IMR-90 (cell line): Measurements from ENCODE around the gene IAPP. TPM values are rescaled to one million over a fixed set of nuclear protein-coding genes. Genes with fewer than 3 reads are reported as not detected.

ENCODE experiments used
- ATAC-seq: fragments of 200-7000 bp; cut with Tn5 transposase; 2 replicates; pipeline ENCODE4 v1.9.1; 2020; ENCODE audit warnings: low read depth, mild to moderate bottlenecking, moderate library complexity
- BruUV-seq: library from RNA; stranded (reverse); fragments of 400-500 nt; replicated peaks from 2 replicates; lab custom pipeline; 2021; lab: Mats Ljungman, UMichigan
- CTCF ChIA-PET: fragments of 300-600 bp; formaldehyde crosslinking; extraction: SDS; loops from one replicate; lab custom pipeline; 2021; ENCODE audit warnings: antibody characterized with exemption; lab: Yijun Ruan, JAX
- POLR2A ChIA-PET: fragments of 300-600 bp; sonication (Branson Sonifier 250); formaldehyde crosslinking; loops from one replicate; lab custom pipeline; 2022; ENCODE audit warnings: antibody characterized with exemption; ENCODE audit not compliant: unreplicated experiment; lab: Charles Lee
- DNase-seq: peaks from one replicate; pipeline ENCODE4 v3.0.0; 2013
- H2AFZ ChIP-seq: replicated peaks from 2 replicates; pipeline ENCODE3; 2013; ENCODE audit warnings: low read length, mild to moderate bottlenecking; ENCODE audit not compliant: poor library complexity
- H2AK5ac ChIP-seq: 2 replicates; pipeline ENCODE4 v1.6.1; 2013; ENCODE audit warnings: low read depth, low read length, inconsistent platforms
- H2AK9ac ChIP-seq: replicated peaks from 2 replicates; pipeline ENCODE3; 2013; ENCODE audit warnings: mild to moderate bottlenecking, low read depth, low read length, moderate library complexity; ENCODE audit not compliant: poor library complexity
- H2BK120ac ChIP-seq: 2 replicates; pipeline ENCODE4 v1.6.1; 2013; ENCODE audit warnings: low read depth, low read length, inconsistent platforms
- H2BK15ac ChIP-seq: 3 replicates; pipeline ENCODE4 v1.6.1; 2013; ENCODE audit warnings: low read depth, low read length, inconsistent platforms
- H2BK20ac ChIP-seq: 2 replicates; pipeline ENCODE4 v1.6.1; 2013; ENCODE audit warnings: low read depth, mild to moderate bottlenecking, inconsistent platforms, low read length, moderate library complexity
- H2BK5ac ChIP-seq: 2 replicates; pipeline ENCODE4 v1.6.1; 2013; ENCODE audit warnings: mild to moderate bottlenecking, low read depth, low read length, inconsistent platforms; ENCODE audit not compliant: poor library complexity, severe bottlenecking
- H3K14ac ChIP-seq: replicated peaks from 2 replicates; pipeline ENCODE4 v1.6.1; 2013; ENCODE audit warnings: low read depth, low read length, inconsistent platforms
- H3K18ac ChIP-seq: 2 replicates; pipeline ENCODE4 v1.6.1; 2013; ENCODE audit warnings: low read depth, low read length, control low read depth
- H3K23ac ChIP-seq: 2 replicates; pipeline ENCODE4 v1.6.1; 2013; ENCODE audit warnings: low read depth, low read length, inconsistent platforms
- H3K27ac ChIP-seq: 2 replicates; pipeline ENCODE4 v1.5.1; 2013; ENCODE audit warnings: mild to moderate bottlenecking, control low read depth, low read length; ENCODE audit not compliant: insufficient read depth
- H3K27me3 ChIP-seq: 2 replicates; pipeline ENCODE4 v1.6.1; 2013; ENCODE audit warnings: low read length; ENCODE audit not compliant: control insufficient read depth, insufficient read depth
- H3K36me3 ChIP-seq: 2 replicates; pipeline ENCODE4 v1.6.1; 2013; ENCODE audit warnings: low read length, mixed read lengths; ENCODE audit not compliant: control insufficient read depth, insufficient read depth
- H3K4ac ChIP-seq: 2 replicates; pipeline ENCODE4 v1.6.1; 2013; ENCODE audit warnings: low read depth, low read length, inconsistent platforms
- H3K4me1 ChIP-seq: 2 replicates; pipeline ENCODE4 v1.6.1; 2013; ENCODE audit warnings: low read length, mixed read lengths; ENCODE audit not compliant: control insufficient read depth, insufficient read depth
- H3K4me2 ChIP-seq: 2 replicates; pipeline ENCODE4 v1.6.1; 2013; ENCODE audit warnings: low read depth, mild to moderate bottlenecking, control low read depth, low read length, moderate library complexity
- H3K4me3 ChIP-seq: 2 replicates; pipeline ENCODE4 v1.5.1; 2013; ENCODE audit warnings: low read depth, mild to moderate bottlenecking, control low read depth, low read length, moderate library complexity; ENCODE audit not compliant: insufficient read depth
- H3K56ac ChIP-seq: 2 replicates; pipeline ENCODE4 v1.6.1; 2013; ENCODE audit warnings: low read length, inconsistent platforms; ENCODE audit not compliant: insufficient read depth; ENCODE audit errors: extremely low read depth
- H3K79me1 ChIP-seq, 2 experiments: 2 replicates each; pipeline ENCODE4 v1.6.1; 2013; ENCODE audit warnings: low read length in 2 of 2, inconsistent platforms in 1 of 2, low read depth in 1 of 2
- H3K9ac ChIP-seq: 2 replicates; pipeline ENCODE4 v1.6.1; 2013; ENCODE audit warnings: low read depth, low read length, control low read depth
- H3K9me1 ChIP-seq: 2 replicates; pipeline ENCODE4 v1.6.1; 2013; ENCODE audit warnings: low read length, inconsistent platforms; ENCODE audit not compliant: insufficient read depth
- H3K9me3 ChIP-seq: 2 replicates; pipeline ENCODE4 v1.6.1; 2013; ENCODE audit warnings: low read length; ENCODE audit not compliant: control insufficient read depth, insufficient read depth
- H4K20me1 ChIP-seq: 2 replicates; pipeline ENCODE4 v1.6.1; 2013; ENCODE audit warnings: low read length, inconsistent platforms; ENCODE audit not compliant: insufficient read depth
- H4K5ac ChIP-seq: 2 replicates; pipeline ENCODE4 v1.6.1; 2013; ENCODE audit warnings: mild to moderate bottlenecking, low read depth, low read length, control low read depth
- H4K8ac ChIP-seq, 2 experiments: 2 replicates each; pipeline ENCODE4 v1.6.1; 2013; ENCODE audit warnings: low read depth in 2 of 2, low read length in 2 of 2, control low read depth in 1 of 2, inconsistent platforms in 1 of 2
- H4K91ac ChIP-seq: 2 replicates; pipeline ENCODE4 v1.6.1; 2013; ENCODE audit warnings: low read depth, low read length, inconsistent platforms; ENCODE audit not compliant: insufficient read depth
- BHLHE40 ChIP-seq: fragments of 150-350 bp; IDR thresholded peaks from 2 replicates; pipeline ENCODE4 v1.6.1; 2016; ENCODE audit warnings: mild to moderate bottlenecking, low read depth, low read length
- CEBPB ChIP-seq: IDR thresholded peaks from 2 replicates; pipeline ENCODE4 v1.6.1; 2012; ENCODE audit warnings: low read depth, low read length, improper control_type of control experiment
- CHD1 ChIP-seq: IDR thresholded peaks from 2 replicates; pipeline ENCODE4 v1.6.1; 2012; ENCODE audit warnings: low read depth, low read length, improper control_type of control experiment
- FOS ChIP-seq: fragments of 150-350 bp; IDR thresholded peaks from 2 replicates; pipeline ENCODE4 v1.6.1; 2016; ENCODE audit warnings: low read depth, low read length
- MAFK ChIP-seq: IDR thresholded peaks from 2 replicates; pipeline ENCODE4 v1.6.1; 2012; ENCODE audit warnings: low read depth, low read length, improper control_type of control experiment
- MAZ ChIP-seq: IDR thresholded peaks from 2 replicates; pipeline ENCODE4 v1.6.1; 2012; ENCODE audit warnings: low read depth, mild to moderate bottlenecking, low read length, improper control_type of control experiment, moderate library complexity, borderline replicate concordance
- MXI1 ChIP-seq: IDR thresholded peaks from 2 replicates; pipeline ENCODE4 v1.6.1; 2012; ENCODE audit warnings: low read depth, mild to moderate bottlenecking, low read length, moderate library complexity, borderline replicate concordance
- NFE2L2 ChIP-seq: fragments of 150-350 bp; IDR thresholded peaks from 2 replicates; pipeline ENCODE4 v1.6.1; 2016; ENCODE audit warnings: low read depth, mild to moderate bottlenecking, low read length
- POLR2A ChIP-seq: IDR thresholded peaks from 2 replicates; pipeline ENCODE4 v1.6.1; 2012; ENCODE audit warnings: mild to moderate bottlenecking, low read depth, low read length
- RAD21 ChIP-seq: IDR thresholded peaks from 2 replicates; pipeline ENCODE4 v1.6.1; 2012; ENCODE audit warnings: low read length, improper control_type of control experiment
- RCOR1 ChIP-seq: IDR thresholded peaks from 2 replicates; pipeline ENCODE4 v1.6.1; 2012; ENCODE audit warnings: mild to moderate bottlenecking, low read length, improper control_type of control experiment; ENCODE audit not compliant: insufficient replicate concordance
- SMC3 ChIP-seq: fragments of 150-350 bp; IDR thresholded peaks from 2 replicates; pipeline ENCODE4 v1.6.1; 2016; ENCODE audit warnings: low read depth, mild to moderate bottlenecking, antibody characterized with exemption, low read length, moderate library complexity
- WGBS, 2 experiments: methylation state at CpG; one replicate each; pipeline versions ENCODE4 v1.1.5 to v1.1.7; 2013; ENCODE audit warnings: missing lambda C conversion rate in 2 of 2; ENCODE audit not compliant: insufficient read length in 1 of 2; ENCODE audit errors: extremely low coverage in 2 of 2; 5-methylcytosine and 5-hydroxymethylcytosine counted together
- dilution Hi-C: fragments of 300-500 bp; cut with HindIII; formaldehyde crosslinking; loops from one replicate; pipeline ENCODE4 v1.14.3; 2018; ENCODE audit warnings: low sequenced_read_pairs; ENCODE audit not compliant: unreplicated experiment
- in situ Hi-C: fragments of 300-500 bp; cut with MboI; formaldehyde crosslinking; loops from 3 replicates; pipeline ENCODE4 v1.14.3; 2019; ENCODE audit warnings: low sequenced_read_pairs, inconsistent platforms, mixed read lengths
- intact Hi-C: fragments of 100-400 bp; cut with micrococcal nuclease; formaldehyde crosslinking; loops from 2 replicates; pipeline ENCODE4 v1.10.0; 2022
- polyA plus RNA-seq, 3 experiments: library from polyadenylated mRNA; depleted of rRNA; stranded (reverse); fragments of >200 nt; gene quantifications; 2 replicates each; pipeline ENCODE4 v1.2.3, GENCODE V29; 2012; ENCODE audit warnings: low replicate concordance in 1 of 3
- total RNA-seq: library from RNA; depleted of rRNA; stranded (reverse); fragments of >200 nt; gene quantifications from 2 replicates; pipeline ENCODE4 v1.2.3, GENCODE V29; 2012
- TF ChIP-seq, protein P1 (sequence below): fragments of 150-350 bp; IDR thresholded peaks from 2 replicates; pipeline ENCODE4 v1.6.1; 2017; ENCODE audit warnings: mild to moderate bottlenecking, antibody characterized with exemption, low read length, low read depth
- TF ChIP-seq, protein P2 (sequence below): fragments of 150-350 bp; IDR thresholded peaks from 2 replicates; pipeline ENCODE4 v1.6.1; 2016; ENCODE audit warnings: low read depth, mild to moderate bottlenecking, low read length, moderate library complexity, borderline replicate concordance
- TF ChIP-seq, protein P3 (sequence below): conservative IDR thresholded peaks from 2 replicates; pipeline ENCODE4 v1.5.1; 2012; ENCODE audit warnings: mild to moderate bottlenecking, low read depth, low read length, improper control_type of control experiment

IAPP gene
- total and polyA plus RNA-seq, 2 of the 4 experiments (the other 2 are of a cell fraction): not detected

GRCh38 chr12:21387174-21387573 lies 14.5 kb downstream of the IAPP start:
- no peak overlapping the region for H2AFZ ChIP-seq
- intact Hi-C loops: no loop called here
- H3K27ac ChIP-seq: no peak overlapping the region
- in situ Hi-C loops: no loop called here
- H4K8ac ChIP-seq: no peak overlapping the region
- no peak overlapping the region for H4K5ac ChIP-seq
- H3K4me2 ChIP-seq: no peak overlapping the region
- H3K36me3 ChIP-seq: no peaks in the 10 kb centered on the region
- no peaks in the 10 kb centered on the region for H4K20me1 ChIP-seq
- TF ChIP-seq, protein P1, sequence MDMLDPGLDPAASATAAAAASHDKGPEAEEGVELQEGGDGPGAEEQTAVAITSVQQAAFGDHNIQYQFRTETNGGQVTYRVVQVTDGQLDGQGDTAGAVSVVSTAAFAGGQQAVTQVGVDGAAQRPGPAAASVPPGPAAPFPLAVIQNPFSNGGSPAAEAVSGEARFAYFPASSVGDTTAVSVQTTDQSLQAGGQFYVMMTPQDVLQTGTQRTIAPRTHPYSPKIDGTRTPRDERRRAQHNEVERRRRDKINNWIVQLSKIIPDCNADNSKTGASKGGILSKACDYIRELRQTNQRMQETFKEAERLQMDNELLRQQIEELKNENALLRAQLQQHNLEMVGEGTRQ: no peak
- TF ChIP-seq POLR2A: no peak
- TF ChIP-seq, protein P2, sequence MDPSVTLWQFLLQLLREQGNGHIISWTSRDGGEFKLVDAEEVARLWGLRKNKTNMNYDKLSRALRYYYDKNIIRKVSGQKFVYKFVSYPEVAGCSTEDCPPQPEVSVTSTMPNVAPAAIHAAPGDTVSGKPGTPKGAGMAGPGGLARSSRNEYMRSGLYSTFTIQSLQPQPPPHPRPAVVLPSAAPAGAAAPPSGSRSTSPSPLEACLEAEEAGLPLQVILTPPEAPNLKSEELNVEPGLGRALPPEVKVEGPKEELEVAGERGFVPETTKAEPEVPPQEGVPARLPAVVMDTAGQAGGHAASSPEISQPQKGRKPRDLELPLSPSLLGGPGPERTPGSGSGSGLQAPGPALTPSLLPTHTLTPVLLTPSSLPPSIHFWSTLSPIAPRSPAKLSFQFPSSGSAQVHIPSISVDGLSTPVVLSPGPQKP: no peak
- TF ChIP-seq CEBPB: no peak
- TF ChIP-seq RCOR1: no peak
- TF ChIP-seq BHLHE40: no peak
- TF ChIP-seq SMC3: no peak
- no peak for TF ChIP-seq MAZ
- TF ChIP-seq RAD21: no peak
- no peak for TF ChIP-seq NFE2L2
- no peak for TF ChIP-seq MAFK
- no peak for TF ChIP-seq MXI1
- no peak for TF ChIP-seq FOS
- no peak for TF ChIP-seq CHD1
- TF ChIP-seq, protein P3, sequence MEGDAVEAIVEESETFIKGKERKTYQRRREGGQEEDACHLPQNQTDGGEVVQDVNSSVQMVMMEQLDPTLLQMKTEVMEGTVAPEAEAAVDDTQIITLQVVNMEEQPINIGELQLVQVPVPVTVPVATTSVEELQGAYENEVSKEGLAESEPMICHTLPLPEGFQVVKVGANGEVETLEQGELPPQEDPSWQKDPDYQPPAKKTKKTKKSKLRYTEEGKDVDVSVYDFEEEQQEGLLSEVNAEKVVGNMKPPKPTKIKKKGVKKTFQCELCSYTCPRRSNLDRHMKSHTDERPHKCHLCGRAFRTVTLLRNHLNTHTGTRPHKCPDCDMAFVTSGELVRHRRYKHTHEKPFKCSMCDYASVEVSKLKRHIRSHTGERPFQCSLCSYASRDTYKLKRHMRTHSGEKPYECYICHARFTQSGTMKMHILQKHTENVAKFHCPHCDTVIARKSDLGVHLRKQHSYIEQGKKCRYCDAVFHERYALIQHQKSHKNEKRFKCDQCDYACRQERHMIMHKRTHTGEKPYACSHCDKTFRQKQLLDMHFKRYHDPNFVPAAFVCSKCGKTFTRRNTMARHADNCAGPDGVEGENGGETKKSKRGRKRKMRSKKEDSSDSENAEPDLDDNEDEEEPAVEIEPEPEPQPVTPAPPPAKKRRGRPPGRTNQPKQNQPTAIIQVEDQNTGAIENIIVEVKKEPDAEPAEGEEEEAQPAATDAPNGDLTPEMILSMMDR: no peak
- H3K18ac ChIP-seq: no peak overlapping the region
- H3K9me1 ChIP-seq: no peaks in the 10 kb centered on the region
- ATAC-seq (no peak), DNase-seq (no peak)
- no peaks in the 10 kb centered on the region for H3K9me3 ChIP-seq
- no peak overlapping the region for H2AK9ac ChIP-seq
- ChIA-PET POLR2A (no interaction called here), CTCF (no interaction called here)
- H3K4me3 ChIP-seq: no peak overlapping the region
- H2BK20ac ChIP-seq: no peak overlapping the region
- no peak overlapping the region for H3K4ac ChIP-seq
- H2BK120ac ChIP-seq: no peak overlapping the region
- 20% methylated on average over 1 of the region's 3 CpGs; no CpG with 5 or more reads in 1 of the 2 experiments for WGBS, 2 experiments
- H3K27me3 ChIP-seq: no peaks in the 10 kb centered on the region
- no peaks in the 10 kb centered on the region for H3K4me1 ChIP-seq
- no peak overlapping the region for H3K23ac ChIP-seq
- no peaks in the 10 kb centered on the region for H3K79me1 ChIP-seq
- no peak overlapping the region for H2AK5ac ChIP-seq
- no peak overlapping the region for H3K14ac ChIP-seq
- no peak overlapping the region for H3K9ac ChIP-seq
- H4K91ac ChIP-seq: no peak overlapping the region
- BruUV-seq: no TSS peak
- H2BK5ac ChIP-seq: no peak overlapping the region
- dilution Hi-C loops: no loop called here
- no peak overlapping the region for H2BK15ac ChIP-seq
- H3K56ac ChIP-seq: no peak overlapping the region
